Omental fat pad (tissue), 4 donors: Measurements from ENCODE around the gene SARNP. TPM values are rescaled to one million over a fixed set of nuclear protein-coding genes. Genes with fewer than 3 reads are reported as not detected.
"Not testable (repeated sequence)": the region's sequence is repeated elsewhere in the genome, so short reads cannot be mapped to it uniquely, and the experiment has no call there.

ENCODE experiments used
- ATAC-seq: fragments of 150-250 bp; one replicate; pipeline ENCODE4 v1.9.1; 2016; ENCODE audit warnings: mild to moderate bottlenecking, moderate library complexity; ENCODE audit not compliant: low FRiP score
- DNase-seq: peaks from one replicate; pipeline ENCODE4 v3.0.0-alpha.2; 2019; ENCODE audit warnings: low spot score
- total RNA-seq, 4 donors: library from RNA; depleted of rRNA; stranded (reverse); fragments of >200 nt; gene quantifications; one replicate each; pipeline ENCODE4 v1.1.0, GENCODE V29; 2016
- TF ChIP-seq, protein P1 (sequence below), 3 donors: fragments of 450-650 bp; IDR thresholded peaks; one replicate each; pipeline ENCODE4 v1.5.1; 2016 to 2017; ENCODE audit warnings: antibody characterized with exemption in 3 of 3, mild to moderate bottlenecking in 3 of 3, moderate library complexity in 2 of 3

SARNP gene
- total RNA-seq, 4 donors from 2014 or later, result 43.8 to 62.7 (median 52.5) TPM

DNA sequence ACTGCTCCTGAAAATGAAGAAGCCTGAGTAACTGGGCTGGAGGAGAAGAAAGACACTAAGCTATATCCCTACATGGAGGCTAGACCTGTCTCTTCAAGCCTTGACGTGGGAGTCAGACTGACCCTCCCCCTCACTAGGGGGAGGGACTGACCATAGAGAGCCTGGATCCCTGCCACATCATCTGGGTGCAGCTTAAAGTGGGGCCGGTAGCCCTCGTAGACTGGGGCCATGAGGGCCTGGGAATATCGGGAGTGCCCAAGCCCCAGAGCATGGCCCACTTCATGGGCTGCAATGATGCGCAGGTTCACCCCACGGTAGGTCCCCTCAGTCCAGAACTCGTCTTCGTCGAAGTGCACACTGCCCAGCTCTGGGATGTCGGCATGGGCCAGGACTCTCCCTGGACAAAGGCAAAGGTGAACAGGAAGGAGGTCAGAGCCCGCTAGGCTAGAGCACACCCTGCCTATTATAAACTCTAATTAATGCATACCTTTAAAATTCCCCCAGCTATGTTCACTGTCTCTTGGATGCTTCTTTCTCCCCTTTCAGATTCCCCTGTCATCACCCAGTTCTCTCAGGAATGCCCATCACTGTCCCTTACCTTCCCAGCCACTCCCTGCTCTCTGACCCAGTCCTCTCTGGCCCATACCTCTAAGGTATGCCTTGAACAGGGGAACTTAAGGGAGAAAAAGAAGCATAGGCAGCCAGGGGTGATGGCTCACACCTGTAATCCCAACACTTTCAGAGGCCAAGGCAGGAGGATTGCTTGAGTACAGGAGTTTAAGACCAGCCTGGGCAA lies 22.0 kb upstream of the SARNP start:
- DNase-seq (no peak), ATAC-seq (no peak)
- TF ChIP-seq, protein P1, sequence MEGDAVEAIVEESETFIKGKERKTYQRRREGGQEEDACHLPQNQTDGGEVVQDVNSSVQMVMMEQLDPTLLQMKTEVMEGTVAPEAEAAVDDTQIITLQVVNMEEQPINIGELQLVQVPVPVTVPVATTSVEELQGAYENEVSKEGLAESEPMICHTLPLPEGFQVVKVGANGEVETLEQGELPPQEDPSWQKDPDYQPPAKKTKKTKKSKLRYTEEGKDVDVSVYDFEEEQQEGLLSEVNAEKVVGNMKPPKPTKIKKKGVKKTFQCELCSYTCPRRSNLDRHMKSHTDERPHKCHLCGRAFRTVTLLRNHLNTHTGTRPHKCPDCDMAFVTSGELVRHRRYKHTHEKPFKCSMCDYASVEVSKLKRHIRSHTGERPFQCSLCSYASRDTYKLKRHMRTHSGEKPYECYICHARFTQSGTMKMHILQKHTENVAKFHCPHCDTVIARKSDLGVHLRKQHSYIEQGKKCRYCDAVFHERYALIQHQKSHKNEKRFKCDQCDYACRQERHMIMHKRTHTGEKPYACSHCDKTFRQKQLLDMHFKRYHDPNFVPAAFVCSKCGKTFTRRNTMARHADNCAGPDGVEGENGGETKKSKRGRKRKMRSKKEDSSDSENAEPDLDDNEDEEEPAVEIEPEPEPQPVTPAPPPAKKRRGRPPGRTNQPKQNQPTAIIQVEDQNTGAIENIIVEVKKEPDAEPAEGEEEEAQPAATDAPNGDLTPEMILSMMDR (IDR thresholded peaks at IDR 0.05), result no peak

DNA sequence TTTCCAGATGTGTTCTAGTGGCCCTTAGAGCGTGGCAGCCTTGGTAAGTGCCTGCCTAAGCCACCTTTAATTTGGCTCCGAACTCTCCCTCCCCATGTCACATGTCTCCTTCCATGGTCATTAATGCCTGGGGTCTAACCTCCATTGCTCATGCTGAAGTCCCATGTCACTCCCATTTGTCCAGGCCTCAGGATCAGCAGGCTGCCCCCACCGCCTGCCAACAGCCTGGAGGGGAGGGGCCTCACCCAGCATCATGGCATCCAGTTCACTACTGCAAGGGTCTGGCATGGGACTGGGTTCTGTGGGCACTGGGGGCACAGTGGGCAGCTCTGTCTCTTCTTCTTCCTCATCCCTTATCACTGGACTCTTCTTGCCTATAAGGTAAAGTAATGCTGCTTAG lies 20.8 kb upstream of the SARNP start:
- DNase-seq (no peak), ATAC-seq (no peak)
- TF ChIP-seq, protein P1 (IDR thresholded peaks at IDR 0.05), result no peak

DNA sequence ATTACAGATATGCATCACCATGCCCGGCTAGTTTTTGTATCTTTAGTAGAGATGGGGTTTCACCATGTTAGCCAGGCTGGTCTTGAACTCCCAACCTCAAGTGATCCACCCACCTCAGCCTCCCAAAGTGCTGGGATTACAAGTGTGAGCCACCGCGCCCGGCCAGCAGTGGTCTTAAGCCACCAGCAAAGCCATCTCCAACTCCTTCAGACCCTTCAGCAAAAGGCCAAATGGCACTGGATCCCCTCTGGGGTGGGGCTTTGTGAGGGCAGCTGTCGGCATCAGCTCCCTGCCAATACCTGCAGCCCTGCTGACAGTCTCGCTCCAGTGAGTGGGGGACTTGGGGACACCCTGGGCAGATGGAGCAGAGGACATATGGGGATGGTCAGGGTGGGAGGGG lies 16.9 kb upstream of the SARNP start:
- not testable (repeated sequence) for DNase-seq, ATAC-seq

DNA sequence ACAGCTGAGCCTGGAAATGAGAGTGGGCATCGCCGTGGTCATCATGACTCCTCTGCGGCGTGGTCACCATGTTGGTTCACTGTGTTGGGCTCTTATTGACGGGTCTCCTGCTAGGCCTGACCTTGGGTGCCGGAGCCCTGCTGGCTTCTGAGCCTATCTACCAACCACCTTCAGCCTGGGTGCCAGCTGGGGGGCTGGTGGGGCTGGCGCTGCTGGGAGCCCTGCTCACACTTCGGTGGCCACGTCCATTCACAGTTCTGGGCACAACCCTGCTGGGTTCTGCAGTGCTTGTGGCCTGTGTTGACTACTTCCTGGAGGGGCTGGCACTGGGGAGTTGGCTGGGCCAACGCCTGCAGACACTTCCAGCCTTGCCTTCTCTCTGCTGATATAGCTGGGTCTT lies 15.5 kb upstream of the SARNP start:
- ATAC-seq, result no peak
- TF ChIP-seq, protein P1 (IDR thresholded peaks at IDR 0.05), result no peak
- no peak for DNase-seq

DNA sequence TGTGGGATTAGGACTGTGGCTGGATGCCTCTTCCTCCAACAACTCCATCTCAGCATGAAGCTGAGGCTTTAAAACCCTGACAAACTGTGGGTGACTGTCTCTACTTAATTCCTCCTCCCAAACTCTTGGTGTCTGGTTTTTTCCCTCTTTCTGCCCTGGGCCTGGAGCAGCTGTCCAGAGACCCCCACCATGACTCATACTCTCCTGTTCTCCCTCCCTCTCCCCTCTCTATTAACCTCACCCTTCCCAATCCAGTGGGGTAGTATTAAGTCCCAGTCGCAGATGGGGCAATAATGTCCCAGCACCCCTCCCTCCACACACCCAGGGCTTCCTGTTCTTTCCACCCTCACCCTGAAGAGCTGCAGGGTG lies 13.9 kb upstream of the SARNP start:
- peak; percentile 16 for ATAC-seq

DNA sequence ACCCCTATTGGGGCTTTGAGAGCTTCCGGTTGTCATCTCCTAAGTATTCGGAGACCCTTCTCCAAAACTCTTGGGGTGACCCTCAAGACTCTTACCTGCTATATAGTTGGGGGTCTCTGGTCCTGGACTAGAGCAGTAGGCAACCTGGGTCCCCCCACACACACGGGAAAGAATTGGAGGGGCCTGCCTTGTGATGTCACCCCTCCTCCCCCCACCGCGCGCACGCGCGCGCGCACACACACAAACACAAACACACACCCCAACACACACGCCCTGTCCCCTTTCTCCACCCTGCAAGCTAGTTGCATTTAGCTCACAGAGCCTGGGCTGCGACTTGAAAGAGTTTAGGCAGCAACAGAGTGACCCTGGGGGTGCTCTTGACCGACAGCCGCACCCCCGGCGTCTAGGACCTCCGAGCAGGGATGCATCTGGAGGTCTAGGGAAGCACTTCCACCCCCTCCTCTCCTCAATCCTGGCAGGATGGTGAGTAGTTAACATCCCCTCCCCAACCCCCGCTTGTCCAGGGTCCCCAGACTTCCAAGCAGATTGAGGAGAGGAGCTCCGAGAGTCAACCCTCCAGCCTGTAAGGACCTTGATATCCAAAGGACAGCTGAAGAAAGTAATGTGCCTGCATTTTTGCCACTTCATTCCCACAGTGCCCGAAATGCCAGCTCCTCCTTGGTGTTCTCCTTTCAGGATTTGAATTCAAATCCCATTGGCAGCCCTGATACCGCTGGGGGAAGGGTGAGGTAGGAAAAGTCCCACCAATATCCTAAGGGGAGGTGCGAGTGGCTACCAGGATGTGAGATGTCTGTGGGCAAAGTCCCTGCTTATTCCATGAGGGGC lies 13.3 kb upstream of the SARNP start:
- TF ChIP-seq, protein P1 (IDR thresholded peaks at IDR 0.05), result no peak
- ATAC-seq (peak; percentile 34), DNase-seq (no peak)

More for the DNA sequence above, 13.9 kb upstream of the SARNP start:
- DNase-seq, result no peak
- TF ChIP-seq, protein P1 (IDR thresholded peaks at IDR 0.05), result no peak

DNA sequence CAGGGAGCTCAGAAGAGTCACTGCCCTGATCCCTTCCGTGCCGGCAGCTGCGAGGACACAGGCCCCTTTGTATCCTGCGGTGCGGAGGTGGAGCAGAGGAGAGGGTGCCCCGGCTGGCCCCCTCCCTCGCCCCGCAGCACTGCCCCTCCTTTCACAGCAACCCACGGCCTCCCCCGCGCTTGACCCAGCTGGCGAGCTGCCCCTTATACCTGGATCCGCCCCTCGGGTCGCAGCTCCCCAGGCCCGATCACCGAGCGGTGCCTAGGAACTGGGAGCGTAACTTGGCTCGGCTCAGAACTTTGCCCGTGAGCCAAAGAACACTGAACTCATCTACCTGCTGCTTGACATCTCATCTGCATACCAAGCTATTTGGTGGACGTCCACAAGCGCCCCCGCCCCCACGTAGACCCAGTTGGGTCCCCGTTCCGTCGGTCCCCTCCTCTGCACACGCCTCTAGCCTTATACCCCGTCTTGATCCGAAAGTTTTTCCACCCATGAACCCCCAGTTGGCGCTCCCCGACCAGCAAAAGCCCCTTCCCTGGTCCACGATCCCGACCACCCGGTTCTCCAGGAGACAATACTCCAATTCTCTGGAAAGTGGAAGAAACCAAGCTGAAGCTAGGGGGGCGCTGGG lies 12.6 kb upstream of the SARNP start:
- peak; percentile 26 for ATAC-seq
- TF ChIP-seq, protein P1 (IDR thresholded peaks at IDR 0.05), result no peak
- DNase-seq, result no peak
